Left ventricle myocardium superior (tissue), 1 donor: ENCODE measurements around the gene CWF19L1. TPM values are rescaled to one million over a fixed set of nuclear protein-coding genes. Genes with fewer than 3 reads are reported as not detected.

Source experiments
- ATAC-seq: fragments of 200-7000 bp; cut with Tn5 transposase; one replicate; pipeline ENCODE4 v1.9.1; 2020; ENCODE audit warnings: mild to moderate bottlenecking, moderate library complexity
- DNase-seq: peaks from one replicate; pipeline ENCODE4 v3.0.0-alpha.2; 2020
- intact Hi-C: fragments of 100-400 bp; cut with micrococcal nuclease; formaldehyde crosslinking; loops from one replicate; pipeline ENCODE4 v1.11.0; 2022
- total RNA-seq: library from RNA; stranded (reverse); fragmentation: NEBNext Ultra II Directional; extraction: Animal tissue kit (Norgen Biotek cat#: 25700); gene quantifications from one replicate; pipeline ENCODE4 v1.2.1, GENCODE V29; 2021
- donor health status: DM: no; HTN: yes; CAD: no; lungs with severe emphysema.

CWF19L1 gene
- total RNA-seq, 1 donor from 2014 or later, result 13.0 TPM

- DNase-seq (peak; percentile 96), ATAC-seq (peak; percentile 99)
- intact Hi-C loops, result no loop called here
Measured at GRCh38 chr10:100185364-100186252, 81.8 kb downstream of the CWF19L1 start, which contains the start of gene ERLIN1. Gene ERLIN1 (minus strand): TSS chr10:100186029. CDS start chr10:100185626, 403 bp downstream.

- intact Hi-C loops, result no loop called here
- no peak for DNase-seq
- no peak for ATAC-seq
Measured at GRCh38 chr10:100184840-100185239, 82.6 kb downstream of the CWF19L1 start.

- ATAC-seq (no peak), DNase-seq (no peak)
- intact Hi-C loops, result no loop called here
Measured at GRCh38 chr10:100184426-100184825, 83.0 kb downstream of the CWF19L1 start.

- no peak for ATAC-seq
- intact Hi-C loops, result no loop called here
- DNase-seq, result no peak
Measured at GRCh38 chr10:100183481-100183880, 84.0 kb downstream of the CWF19L1 start.

- intact Hi-C loops, result no loop called here
- DNase-seq (no peak), ATAC-seq (no peak)
Measured at GRCh38 chr10:100182908-100183307, 84.5 kb downstream of the CWF19L1 start.

Other genes with a start within 250 kb of the CWF19L1 start
- gene CPN1, start 185.8 kb downstream of the CWF19L1 start, total RNA-seq, result not detected
- 7.8 TPM for gene ERLIN1, start 81.6 kb downstream of the CWF19L1 start, total RNA-seq
- 10.3 TPM for gene CHUK, start 38.0 kb downstream of the CWF19L1 start, total RNA-seq
- 18.2 TPM for gene BLOC1S2, start 19.0 kb upstream of the CWF19L1 start, total RNA-seq
- not detected for gene PKD2L1, start 62.6 kb upstream of the CWF19L1 start, total RNA-seq
- gene SCD, start 79.6 kb upstream of the CWF19L1 start, total RNA-seq, result 13.2 TPM
- gene WNT8B, start 195.4 kb upstream of the CWF19L1 start, total RNA-seq, result not detected